A673 (cell line): ENCODE results near the gene TAF4. TPM values are rescaled to one million over a fixed set of nuclear protein-coding genes. Genes with fewer than 3 reads are reported as not detected.

Source experiments
- BruUV-seq: library from RNA; stranded (reverse); fragments of 400-500 nt; replicated peaks from 2 replicates; lab custom pipeline; 2021; lab: Mats Ljungman, UMichigan
- CTCF ChIA-PET: fragments of 300-600 bp; sonication (Branson Sonifier 250); formaldehyde crosslinking; loops from one replicate; lab custom pipeline; 2022; ENCODE audit warnings: antibody characterized with exemption; lab: Charles Lee
- POLR2A ChIA-PET: fragments of 300-600 bp; sonication (Branson Sonifier 250); formaldehyde crosslinking; loops from one replicate; lab custom pipeline; 2022; ENCODE audit warnings: antibody characterized with exemption; ENCODE audit not compliant: low non-redundant PET; lab: Charles Lee
- DNase-seq: peaks from one replicate; pipeline ENCODE4 v3.0.0-alpha.2; 2015; ENCODE audit warnings: low spot score
- H3K27ac ChIP-seq: fragments of 200-600 bp; sonication (generic); 2 replicates; pipeline ENCODE4 v1.5.1; 2016; ENCODE audit warnings: mixed run types, low read depth, mild to moderate bottlenecking, mixed read lengths, antibody characterized with exemption, low read length; ENCODE audit not compliant: poor library complexity, severe bottlenecking
- H3K27me3 ChIP-seq: fragments of 200-600 bp; sonication (generic); replicated peaks from 2 replicates; pipeline ENCODE4 v1.6.1; 2017; ENCODE audit warnings: mixed run types, low read depth, mild to moderate bottlenecking, mixed read lengths, antibody characterized with exemption, low read length; ENCODE audit not compliant: insufficient read depth, poor library complexity
- H3K36me3 ChIP-seq: fragments of 200-600 bp; sonication (generic); 2 replicates; pipeline ENCODE4 v1.6.1; 2016; ENCODE audit warnings: mixed run types, mild to moderate bottlenecking, mixed read lengths, antibody characterized with exemption, low read length; ENCODE audit not compliant: insufficient read depth, poor library complexity, severe bottlenecking
- H3K4me1 ChIP-seq: fragments of 200-600 bp; sonication (generic); 2 replicates; pipeline ENCODE4 v1.6.1; 2017; ENCODE audit warnings: mixed run types, mild to moderate bottlenecking, mixed read lengths, antibody characterized with exemption, low read length; ENCODE audit not compliant: insufficient read depth, poor library complexity, severe bottlenecking
- H3K4me3 ChIP-seq: fragments of 200-600 bp; sonication (generic); 2 replicates; pipeline ENCODE4 v1.5.1; 2016; ENCODE audit warnings: low read depth, mixed run types, mild to moderate bottlenecking, mixed read lengths, low read length; ENCODE audit not compliant: poor library complexity, severe bottlenecking
- H3K9me3 ChIP-seq: fragments of 200-600 bp; sonication (generic); 2 replicates; pipeline ENCODE4 v1.6.1; 2016; ENCODE audit warnings: mixed run types, low read depth, mild to moderate bottlenecking, mixed read lengths, antibody characterized with exemption, low read length; ENCODE audit not compliant: poor library complexity, severe bottlenecking
- EZH2 ChIP-seq: fragments of 200-600 bp; sonication (generic); IDR thresholded peaks from 2 replicates; pipeline ENCODE4 v1.6.1; 2017; ENCODE audit warnings: borderline replicate concordance, low read depth, mild to moderate bottlenecking, mixed read lengths, antibody characterized with exemption, low read length; ENCODE audit not compliant: poor library complexity, severe bottlenecking
- intact Hi-C: fragments of 100-400 bp; cut with micrococcal nuclease; formaldehyde crosslinking; loops from one replicate; pipeline ENCODE4 v1.10.0; 2022; ENCODE audit not compliant: unreplicated experiment
- total RNA-seq: library from RNA; stranded (reverse); gene quantifications from 2 replicates; pipeline ENCODE4 v1.2.3, GENCODE V29; 2021
- TF ChIP-seq, protein P1 (sequence below): fragments of 300-800, 200-600 bp; sonication (generic); conservative IDR thresholded peaks from 2 replicates; pipeline ENCODE4 v1.5.1; 2017; ENCODE audit warnings: low read depth, mild to moderate bottlenecking, antibody characterized with exemption, low read length, moderate library complexity, mixed read lengths

Gene TAF4
- total RNA-seq, 1 experiment from 2014 or later = 37.0 TPM

- POLR2A ChIA-PET = no interaction called here
- no peak for DNase-seq
- CTCF ChIA-PET = no interaction called here
- H3K27me3 ChIP-seq = no peaks in the 10 kb centered on the region
- no peaks in the 10 kb centered on the region for H3K36me3 ChIP-seq
- H3K27ac ChIP-seq = no peak overlapping the region
- H3K9me3 ChIP-seq = no peaks in the 10 kb centered on the region
- BruUV-seq = no TSS peak
- no peaks in the 10 kb centered on the region for H3K4me1 ChIP-seq
- H3K4me3 ChIP-seq = no peak overlapping the region
- intact Hi-C loops = no loop called here
- TF ChIP-seq, protein P1, sequence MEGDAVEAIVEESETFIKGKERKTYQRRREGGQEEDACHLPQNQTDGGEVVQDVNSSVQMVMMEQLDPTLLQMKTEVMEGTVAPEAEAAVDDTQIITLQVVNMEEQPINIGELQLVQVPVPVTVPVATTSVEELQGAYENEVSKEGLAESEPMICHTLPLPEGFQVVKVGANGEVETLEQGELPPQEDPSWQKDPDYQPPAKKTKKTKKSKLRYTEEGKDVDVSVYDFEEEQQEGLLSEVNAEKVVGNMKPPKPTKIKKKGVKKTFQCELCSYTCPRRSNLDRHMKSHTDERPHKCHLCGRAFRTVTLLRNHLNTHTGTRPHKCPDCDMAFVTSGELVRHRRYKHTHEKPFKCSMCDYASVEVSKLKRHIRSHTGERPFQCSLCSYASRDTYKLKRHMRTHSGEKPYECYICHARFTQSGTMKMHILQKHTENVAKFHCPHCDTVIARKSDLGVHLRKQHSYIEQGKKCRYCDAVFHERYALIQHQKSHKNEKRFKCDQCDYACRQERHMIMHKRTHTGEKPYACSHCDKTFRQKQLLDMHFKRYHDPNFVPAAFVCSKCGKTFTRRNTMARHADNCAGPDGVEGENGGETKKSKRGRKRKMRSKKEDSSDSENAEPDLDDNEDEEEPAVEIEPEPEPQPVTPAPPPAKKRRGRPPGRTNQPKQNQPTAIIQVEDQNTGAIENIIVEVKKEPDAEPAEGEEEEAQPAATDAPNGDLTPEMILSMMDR = no peak
- no peak for TF ChIP-seq EZH2
Measured at GRCh38 chr20:62055106-62055861, 10.4 kb downstream of the TAF4 start.

DNA sequence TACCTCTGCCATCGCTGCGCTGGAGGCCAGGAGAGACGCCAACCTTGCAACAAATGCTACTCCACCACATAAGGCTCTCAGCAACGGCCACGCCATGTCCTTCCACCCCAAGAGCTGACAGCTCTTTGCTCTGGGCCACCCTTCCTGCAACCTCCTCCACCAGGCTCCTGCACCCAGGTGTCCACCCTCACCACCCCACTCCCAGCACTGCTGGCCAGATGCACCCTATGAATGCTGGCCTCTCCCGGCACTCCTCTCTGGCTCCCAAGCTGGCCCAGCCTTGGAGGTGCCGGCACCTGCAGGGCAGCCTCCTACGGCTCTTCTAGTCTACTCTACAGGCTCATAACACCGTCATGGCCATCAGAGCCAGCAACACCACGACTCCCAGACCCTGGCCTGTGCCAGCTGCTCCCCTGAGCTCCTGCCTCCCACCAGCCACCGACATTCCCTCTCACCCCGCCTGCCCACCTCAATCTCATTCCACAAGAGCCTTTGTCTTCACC is 11.2 kb downstream of the TAF4 start:
- Histone ChIP-seq H3K36me3 (no peaks in the 10 kb centered on the region), H3K27ac (no peak overlapping the region), H3K27me3 (no peaks in the 10 kb centered on the region), H3K4me3 (no peak overlapping the region), H3K4me1 (no peaks in the 10 kb centered on the region), H3K9me3 (no peaks in the 10 kb centered on the region)
- BruUV-seq = no TSS peak
- CTCF ChIA-PET = no interaction called here
- TF ChIP-seq, protein P1 = no peak
- no peak for TF ChIP-seq EZH2
- no peak for DNase-seq
- POLR2A ChIA-PET = no interaction called here
- intact Hi-C loops = no loop called here

DNA sequence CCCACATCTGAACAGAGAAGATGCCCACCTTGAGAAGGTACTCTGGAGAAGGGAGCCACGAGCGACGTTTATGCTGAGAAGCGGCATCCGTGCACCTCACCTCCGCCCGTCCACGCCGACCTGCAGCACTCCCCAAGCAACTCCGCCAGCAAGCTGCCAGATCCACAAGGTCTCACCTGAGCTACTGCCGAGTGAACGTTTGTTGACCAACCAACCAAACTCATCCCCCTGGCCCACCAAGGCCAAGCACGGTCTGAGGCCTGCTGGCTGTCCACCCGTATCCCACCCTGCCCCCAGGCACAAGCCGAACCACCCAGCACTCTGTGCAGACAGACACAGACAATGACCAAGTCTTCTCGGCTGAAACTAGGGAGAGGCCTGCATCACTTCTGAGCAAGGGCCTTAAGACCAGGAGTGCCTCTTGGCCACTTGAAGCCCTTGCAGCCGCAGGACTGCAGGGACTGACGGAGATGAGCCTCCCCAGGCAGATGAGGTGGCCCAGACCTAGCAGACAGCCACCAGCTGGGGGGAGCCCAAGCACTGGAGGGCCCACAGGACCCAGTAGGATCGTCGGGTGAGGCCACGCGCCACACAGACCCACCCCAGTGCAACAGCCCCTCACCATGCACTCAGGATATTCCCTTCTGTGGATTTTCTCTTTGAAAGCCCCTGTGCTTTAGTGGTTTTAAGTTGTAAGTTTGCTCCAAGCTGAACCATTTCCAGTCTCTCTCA is 12.1 kb downstream of the TAF4 start:
- intact Hi-C loops = no loop called here
- H3K4me1 ChIP-seq = no peaks in the 10 kb centered on the region
- CTCF ChIA-PET = interaction anchor here (0.6 kb wide), 1 partner anchor 1989 kb away, joined by 13 read pairs; no protein-coding TSS in a partner anchor
- POLR2A ChIA-PET = no interaction called here
- H3K27me3 ChIP-seq = no peaks in the 10 kb centered on the region
- TF ChIP-seq, protein P1 = no peak
- H3K36me3 ChIP-seq = no peaks in the 10 kb centered on the region
- BruUV-seq = no TSS peak
- H3K4me3 ChIP-seq = no peak overlapping the region
- DNase-seq = no peak
- H3K27ac ChIP-seq = no peak overlapping the region
- H3K9me3 ChIP-seq = no peaks in the 10 kb centered on the region
